Vagina (tissue), 2 donors: ENCODE measurements around the gene MCL1. TPM values are rescaled to one million over a fixed set of nuclear protein-coding genes. Genes with fewer than 3 reads are reported as not detected.
A peak's percentile ranks its signal among the peaks of the same experiment; 100 is the strongest.

Experiments used
- DNase-seq, 2 donors: peaks; one replicate each; pipeline ENCODE4 v3.0.0-alpha.2; 2017; ENCODE audit errors: extremely low spot score in 2 of 2
- H3K27ac ChIP-seq: fragments of 200-600 bp; sonication (generic); one replicate; pipeline ENCODE4 v1.5.1; 2019
- H3K27me3 ChIP-seq: fragments of 200-600 bp; sonication (generic); one replicate; pipeline ENCODE4 v1.5.1; 2019
- H3K36me3 ChIP-seq, 2 donors: fragments of 200-600 bp; sonication (generic); one replicate each; pipeline ENCODE4 v1.5.1; 2017 to 2019
- H3K4me1 ChIP-seq: fragments of 200-600 bp; sonication (generic); one replicate; pipeline ENCODE4 v1.5.1; 2019
- H3K4me3 ChIP-seq, 2 donors: fragments of 200-600 bp; sonication (generic); 1 replicate in 1 of 2; 2 replicates in 1 of 2; pipeline ENCODE4 v1.5.1; 2016 to 2019
- H3K9me3 ChIP-seq: fragments of 200-600 bp; sonication (generic); one replicate; pipeline ENCODE4 v1.5.1; 2019
- CTCF ChIP-seq, 3 experiments: fragments of 450-650 bp in 2 of 3; fragments of 200-600 bp in 1 of 3; sonication (generic) in 1 of 3; IDR thresholded peaks; one replicate each; pipeline ENCODE4 v1.5.1; 2017 to 2019; ENCODE audit warnings: antibody characterized with exemption in 3 of 3, mild to moderate bottlenecking in 2 of 3, moderate library complexity in 2 of 3
- POLR2A ChIP-seq, 2 donors: fragments of 450-650 bp; IDR thresholded peaks; one replicate each; pipeline ENCODE4 v1.6.1; 2017; ENCODE audit warnings: antibody characterized with exemption in 2 of 2, mild to moderate bottlenecking in 2 of 2, moderate library complexity in 2 of 2
- POLR2AphosphoS5 ChIP-seq, 2 donors: sonication (generic); formaldehyde crosslinking; IDR thresholded peaks; one replicate each; pipeline ENCODE4 v1.9.0; 2017; ENCODE audit warnings: antibody characterized with exemption in 2 of 2, mild to moderate bottlenecking in 2 of 2, low read depth in 1 of 2; ENCODE audit not compliant: insufficient read depth in 1 of 2
- intact Hi-C: fragments of 100-400 bp; cut with DNase I; formaldehyde crosslinking; loops from one replicate; pipeline ENCODE4 v1.15.1; 2023
- total RNA-seq: library from RNA; depleted of rRNA; stranded (reverse); fragments of >200 nt; gene quantifications from one replicate; pipeline ENCODE4 v1.2.3, GENCODE V29; 2016

MCL1 gene
- total RNA-seq, 1 donor from 2014 or later, result 181 TPM

- no peaks in the 10 kb centered on the region for H3K27me3 ChIP-seq
- TF ChIP-seq CTCF (IDR thresholded peaks at IDR 0.05), result no peak
- TF ChIP-seq POLR2A (IDR thresholded peaks at IDR 0.05), result no peak
- no peak for TF ChIP-seq POLR2AphosphoS5 (IDR thresholded peaks at IDR 0.05; ENCODE audit: insufficient read depth in 1 of 2, low read depth in 1 of 2)
- no peaks in the 10 kb centered on the region for H3K9me3 ChIP-seq
- no peak for DNase-seq
- no peaks in the 10 kb centered on the region for H3K36me3 ChIP-seq
- intact Hi-C loops, result loop anchor here (5.0 kb wide), 1 partner anchor 65 kb away; the partner anchor contains the start of gene ENSA
- peaks cover 88% of the 10 kb centered on the region for H3K4me1 ChIP-seq
- peak overlapping the region; percentile 100 for H3K27ac ChIP-seq
- H3K4me3 ChIP-seq, result peak overlapping the region; percentile 48 to 72
These were observed 16.7 kb downstream of the MCL1 start for GRCh38 chr1:150562446-150563339.

- peaks cover 0 to 4% of the 10 kb centered on the region in 2 donors for H3K36me3 ChIP-seq
- H3K27ac ChIP-seq, result peak overlapping the region; percentile 100
- H3K9me3 ChIP-seq, result no peaks in the 10 kb centered on the region
- H3K4me3 ChIP-seq, result peak overlapping the region; percentile 48 to 72
- DNase-seq, result no peak
- peaks cover 85% of the 10 kb centered on the region for H3K4me1 ChIP-seq
- no peaks in the 10 kb centered on the region for H3K27me3 ChIP-seq
- peak in 1 of 2 donors; percentile 64 for TF ChIP-seq POLR2A (IDR thresholded peaks at IDR 0.05)
- peak; percentile 29 to 91 for TF ChIP-seq POLR2AphosphoS5 (IDR thresholded peaks at IDR 0.05; ENCODE audit: insufficient read depth in 1 of 2, low read depth in 1 of 2)
- no peak for TF ChIP-seq CTCF (IDR thresholded peaks at IDR 0.05)
- intact Hi-C loops, result loop anchor here (5.0 kb wide), 1 partner anchor 65 kb away; the partner anchor contains the start of gene ENSA
These were observed 17.4 kb downstream of the MCL1 start for GRCh38 chr1:150561974-150562445.

- Histone ChIP-seq H3K9me3 (no peaks in the 10 kb centered on the region), H3K4me1 (peaks cover 79% of the 10 kb centered on the region), H3K27ac (peak overlapping the region; percentile 100), H3K4me3 (peak overlapping the region; percentile 48 to 72), H3K36me3 (peaks cover 0 to 10% of the 10 kb centered on the region in 2 donors), H3K27me3 (no peaks in the 10 kb centered on the region)
- peak in 1 of 2 donors; percentile 99 for DNase-seq
- TF ChIP-seq POLR2A (IDR thresholded peaks at IDR 0.05), result peak in 1 of 2 donors; percentile 88
- peak; percentile 98 to 99 for TF ChIP-seq POLR2AphosphoS5 (IDR thresholded peaks at IDR 0.05; ENCODE audit: insufficient read depth in 1 of 2, low read depth in 1 of 2)
- TF ChIP-seq CTCF (IDR thresholded peaks at IDR 0.05), result peak in 1 of 3 experiments; percentile 16
- intact Hi-C loops, result loop anchor here (5.0 kb wide), 1 partner anchor 66 kb away; the partner anchor contains the start of gene ENSA
These were observed 18.0 kb downstream of the MCL1 start for GRCh38 chr1:150561254-150561973.

GRCh38 chr1:150560576-150561253 is 18.7 kb downstream of the MCL1 start:
- H3K4me1 ChIP-seq, result peaks cover 72% of the 10 kb centered on the region
- H3K4me3 ChIP-seq, result peak overlapping the region; percentile 48 to 72
- no peaks in the 10 kb centered on the region for H3K9me3 ChIP-seq
- TF ChIP-seq POLR2A (IDR thresholded peaks at IDR 0.05) (no peak), CTCF (IDR thresholded peaks at IDR 0.05) (peak; percentile 47 to 84 (median 69))
- intact Hi-C loops, result loop anchor here (5.0 kb wide), 1 partner anchor 67 kb away; the partner anchor contains the start of gene ENSA
- H3K36me3 ChIP-seq, result peaks cover 0 to 13% of the 10 kb centered on the region in 2 donors
- peak overlapping the region; percentile 100 for H3K27ac ChIP-seq
- DNase-seq, result no peak
- no peaks in the 10 kb centered on the region for H3K27me3 ChIP-seq
